GM12878 (cell line): ENCODE measurements around the gene TCF12. TPM values are rescaled to one million over a fixed set of nuclear protein-coding genes. Genes with fewer than 3 reads are reported as not detected.

ENCODE experiments used
- ATAC-seq: fragments of 200-7000 bp; cut with Tn5 transposase; 3 replicates; pipeline ENCODE4 v1.9.1; 2020; ENCODE audit warnings: mild to moderate bottlenecking, moderate library complexity
- BruUV-seq: library from RNA; stranded (reverse); fragments of 400-500 nt; replicated peaks from 2 replicates; lab custom pipeline; 2021; lab: Mats Ljungman, UMichigan
- CTCF ChIA-PET: fragments of 300-600 bp; sonication (Branson Sonifier 250); formaldehyde crosslinking; extraction: SDS; loops from one replicate; lab custom pipeline; 2021; ENCODE audit warnings: inconsistent platforms; lab: Yijun Ruan, JAX
- POLR2A ChIA-PET: fragments of 350-600 bp; formaldehyde crosslinking; extraction: SDS; loops from one replicate; lab custom pipeline; 2021; ENCODE audit warnings: inconsistent platforms; lab: Charles Lee
- RAD21 ChIA-PET: fragments of 300-600 bp; sonication (Branson Sonifier 250); formaldehyde crosslinking; loops from one replicate; lab custom pipeline; 2023; ENCODE audit warnings: antibody characterized with exemption; ENCODE audit not compliant: unreplicated experiment; lab: Charles Lee
- SMC1A ChIA-PET: fragments of 300-600 bp; sonication (Branson Sonifier 250); formaldehyde crosslinking; loops from one replicate; lab custom pipeline; 2023; ENCODE audit not compliant: unreplicated experiment, uncharacterized antibody; lab: Charles Lee
- DNase-seq: peaks from one replicate; pipeline ENCODE4 v3.0.0-alpha.2; 2011; ENCODE audit warnings: low read depth, low spot score
- FAIRE-seq: peaks from 3 replicates; lab custom pipeline; 2011; peaks lifted over from hg19 to GRCh38; lab: Jason Lieb, UNC
- H2AFZ ChIP-seq: 2 replicates; pipeline ENCODE4 v1.6.0; 2011; ENCODE audit warnings: low read depth, low read length, control low read depth; ENCODE audit not compliant: control insufficient read depth
- H3K27ac ChIP-seq: 2 replicates; pipeline ENCODE4 v1.5.1; 2011; ENCODE audit warnings: control low read depth; ENCODE audit not compliant: control insufficient read depth, insufficient read depth
- H3K27me3 ChIP-seq, 2 experiments: replicated peaks in 1 of 2; 2 replicates each; pipeline versions ENCODE4 v1.6.0 to v1.6.1; 2011; ENCODE audit warnings: low read length in 1 of 2; ENCODE audit not compliant: control insufficient read depth in 2 of 2, insufficient read depth in 2 of 2
- H3K36me3 ChIP-seq, 2 experiments: 2 replicates each; pipeline ENCODE4 v1.5.1; 2011; ENCODE audit warnings: low read length in 1 of 2; ENCODE audit not compliant: control insufficient read depth in 2 of 2, insufficient read depth in 2 of 2
- H3K4me1 ChIP-seq: 2 replicates; pipeline ENCODE4 v1.6.1; 2011; ENCODE audit warnings: mild to moderate bottlenecking, low read length, moderate library complexity, mixed read lengths; ENCODE audit not compliant: control insufficient read depth, insufficient read depth
- H3K4me2 ChIP-seq: 2 replicates; pipeline ENCODE4 v1.6.0; 2011; ENCODE audit warnings: control low read depth; ENCODE audit not compliant: control insufficient read depth, insufficient read depth
- H3K4me3 ChIP-seq: fragments of 200-600 bp; sonication (generic); 2 replicates; pipeline ENCODE4 v1.5.1; 2016
- H3K79me2 ChIP-seq: 2 replicates; pipeline ENCODE4 v1.6.0; 2011; ENCODE audit warnings: low read length; ENCODE audit not compliant: control insufficient read depth, insufficient read depth
- H3K9ac ChIP-seq: 2 replicates; pipeline ENCODE4 v1.8.0; 2011; ENCODE audit warnings: low read length, control low read depth, mixed read lengths; ENCODE audit not compliant: control insufficient read depth, insufficient read depth
- H3K9me3 ChIP-seq: replicated peaks from 3 replicates; pipeline ENCODE4 v1.5.1; 2011; ENCODE audit warnings: mild to moderate bottlenecking, low read length; ENCODE audit not compliant: control insufficient read depth, insufficient read depth
- H4K20me1 ChIP-seq: 2 replicates; pipeline ENCODE4 v1.6.0; 2011; ENCODE audit not compliant: control insufficient read depth, insufficient read depth
- CHD4 ChIP-seq: fragments of 200-600 bp; sonication (generic); IDR thresholded peaks from 2 replicates; pipeline ENCODE4 v1.6.1; 2016; ENCODE audit warnings: mild to moderate bottlenecking
- CREB1 ChIP-seq: IDR thresholded peaks from 2 replicates; pipeline ENCODE4 v1.6.1; 2012; ENCODE audit warnings: low read depth, mild to moderate bottlenecking, inconsistent platforms
- DPF2 ChIP-seq: fragments of 450-650 bp; IDR thresholded peaks from 2 replicates; pipeline ENCODE4 v1.6.1; 2017; ENCODE audit warnings: mild to moderate bottlenecking
- FOXM1 ChIP-seq: IDR thresholded peaks from 2 replicates; pipeline ENCODE4 v1.6.1; 2012; ENCODE audit warnings: low read depth, mild to moderate bottlenecking, inconsistent platforms, low read length, moderate library complexity
- MAX ChIP-seq: IDR thresholded peaks from 2 replicates; pipeline ENCODE4 v1.6.1; 2012; ENCODE audit warnings: low read depth, low read length, improper control_type of control experiment
- MTA2 ChIP-seq: fragments of 450-650 bp; IDR thresholded peaks from 2 replicates; pipeline ENCODE4 v1.6.1; 2016; ENCODE audit warnings: low read depth, mild to moderate bottlenecking, moderate library complexity
- NKRF ChIP-seq: fragments of 450-650 bp; conservative IDR thresholded peaks from 2 replicates; pipeline ENCODE4 v1.6.1; 2017; ENCODE audit warnings: mild to moderate bottlenecking, moderate library complexity
- NRF1 ChIP-seq: conservative IDR thresholded peaks from 2 replicates; pipeline ENCODE4 v1.6.1; 2011; ENCODE audit warnings: mild to moderate bottlenecking, low read depth, low read length, improper control_type of control experiment
- POLR2AphosphoS5 ChIP-seq: IDR thresholded peaks from 2 replicates; pipeline ENCODE4 v1.6.1; 2011; ENCODE audit warnings: mild to moderate bottlenecking, low read length, inconsistent platforms
- TAF1 ChIP-seq: IDR thresholded peaks from 2 replicates; pipeline ENCODE4 v1.6.1; 2011; ENCODE audit warnings: mild to moderate bottlenecking, low read depth, low read length, borderline replicate concordance
- ZBTB33 ChIP-seq: fragments of 450-650 bp; IDR thresholded peaks from 2 replicates; pipeline ENCODE4 v1.6.1; 2017; ENCODE audit warnings: mild to moderate bottlenecking
- ZBTB4 ChIP-seq: fragments of 450-650 bp; formaldehyde crosslinking; IDR thresholded peaks from 2 replicates; pipeline ENCODE4 v1.4.0; 2022; ENCODE audit warnings: mild to moderate bottlenecking, moderate library complexity
- WGBS: methylation state at CpG from one replicate; pipeline ENCODE4 v1.1.6; 2016; ENCODE audit warnings: low lambda C conversion rate; ENCODE audit not compliant: insufficient replicate concordance, insufficient coverage; ENCODE audit errors: missing lambda C conversion rate; 5-methylcytosine and 5-hydroxymethylcytosine counted together
- in situ Hi-C: fragments of 300-500 bp; cut with MboI; formaldehyde crosslinking; loops from 9 replicates; pipeline ENCODE4 v1.14.3; 2018; ENCODE audit warnings: mixed read lengths
- intact Hi-C: fragments of 100-400 bp; cut with micrococcal nuclease; formaldehyde crosslinking; loops from one replicate; pipeline ENCODE4 v1.14.2; 2022; ENCODE audit not compliant: unreplicated experiment
- polyA plus RNA-seq, 11 experiments: library from polyadenylated mRNA; depleted of rRNA in 4 of 11; unstranded in 6 of 11; stranded (reverse) in 5 of 11; fragments of >200 nt; fragmentation: Nextera tagmentation in 4 of 11; fragmentation: Illumina TruSeq in 1 of 11; extraction: Ambion mirVana in 4 of 11; extraction: Trizol in 1 of 11; gene quantifications; 1 replicate in 1 of 11; 2 replicates in 10 of 11; pipeline versions ENCODE4 v1.2.1 to v1.2.3, GENCODE V29; 2011 to 2016; ENCODE audit warnings: inconsistent platforms in 2 of 11, missing spikeins in 2 of 11, low read depth in 1 of 11
- total RNA-seq, 4 experiments: library from RNA; depleted of rRNA in 3 of 4; stranded (reverse); fragments of >200 nt in 3 of 4; fragmentation: Illumina TruSeq in 1 of 4; extraction: Trizol in 1 of 4; gene quantifications; 2 replicates each; pipeline versions ENCODE4 v1.2.1 to v1.2.3, GENCODE V29; 2013 to 2021

TCF12 gene
- total and polyA plus RNA-seq, 10 of the 15 experiments (the other 5 are each of a cell fraction or from before 2014, with no cell fraction given): 8.2 to 70.9 (median 49.5) TPM

GRCh38 chr15:57094321-57095257 is 176.1 kb downstream of the TCF12 start:
- no peak for FAIRE-seq
- ChIA-PET POLR2A (no interaction called here), CTCF (interaction anchor here (0.8 to 2.1 kb wide), 8 partner anchors 8 to 209 kb away, joined by 3 to 7 read pairs (median 4); no protein-coding TSS in a partner anchor), RAD21 (interaction anchor here (0.7 kb wide), 1 partner anchor 9 kb away, joined by 3 read pairs; no protein-coding TSS in a partner anchor), SMC1A (interaction anchor here (0.7 to 1.9 kb wide), 9 partner anchors 14 to 209 kb away, joined by 3 to 6 read pairs (median 3); no protein-coding TSS in a partner anchor)
- Histone ChIP-seq H3K9me3 (no peaks in the 10 kb centered on the region; the same call in 2 of the 3 replicates), H4K20me1 (no peaks in the 10 kb centered on the region), H3K36me3 (no peaks in the 10 kb centered on the region; a peak in 1 of 4 replicates), H3K27me3 (no peaks in the 10 kb centered on the region), H3K27ac (no peak overlapping the region), H2AFZ (no peak overlapping the region), H3K9ac (no peak overlapping the region), H3K4me1 (peaks cover 18% of the 10 kb centered on the region), H3K4me2 (no peak overlapping the region), H3K79me2 (peaks cover 3% of the 10 kb centered on the region), H3K4me3 (no peak overlapping the region)
- TF ChIP-seq MTA2 (no peak), CREB1 (no peak), ZBTB33 (no peak), POLR2AphosphoS5 (no peak), NRF1 (no peak), ZBTB4 (CRISPR knock-in tag) (no peak), MAX (no peak), NKRF (no peak), CHD4 (no peak), DPF2 (no peak), TAF1 (no peak), FOXM1 (no peak)
- in situ Hi-C loops (no loop called here), intact Hi-C loops (loop anchor here (1.0 kb wide), 1 partner anchor 43 kb away; no protein-coding TSS in a partner anchor)
- no TSS peak for BruUV-seq
- no peak for ATAC-seq
- no peak for DNase-seq
- 94% methylated on average over 6 of the region's 6 CpGs for WGBS
